Astrocyte (in vitro differentiated cells and primary cell): ENCODE measurements around the gene ULK2.

Experiments used
- CTCF ChIP-seq: IDR thresholded peaks from 2 replicates; pipeline ENCODE4 v1.5.1; 2011; ENCODE audit warnings: low read depth, mild to moderate bottlenecking, inconsistent platforms, low read length, moderate library complexity; ENCODE audit not compliant: insufficient read depth
- EZH2 ChIP-seq: IDR thresholded peaks from 2 replicates; pipeline ENCODE4 v1.6.1; 2012; ENCODE audit warnings: mild to moderate bottlenecking, low read length, inconsistent platforms; ENCODE audit not compliant: insufficient read depth

- TF ChIP-seq CTCF (no peak), EZH2 (no peak)
These were observed 126.8 kb downstream of the ULK2 start for GRCh38 chr17:19740933-19741332.
